Prostate gland (tissue), 2 donors: ENCODE results near the gene FAM184B. TPM values are rescaled to one million over a fixed set of nuclear protein-coding genes. Genes with fewer than 3 reads are reported as not detected.

Source experiments
- DNase-seq: peaks from one replicate; pipeline ENCODE4 v3.0.0-alpha.2; 2019; ENCODE audit warnings: low spot score
- H3K27ac ChIP-seq, 2 donors: fragments of 200-600 bp; sonication (generic); 2 replicates each; pipeline ENCODE4 v1.5.1; 2017 to 2019
- H3K27me3 ChIP-seq: fragments of 200-600 bp; sonication (generic); replicated peaks from 2 replicates; pipeline ENCODE4 v1.5.1; 2019; ENCODE audit not compliant: insufficient read depth
- H3K36me3 ChIP-seq, 2 donors: fragments of 200-600 bp; sonication (generic); 1 replicate in 1 of 2; 2 replicates in 1 of 2; pipeline versions ENCODE4 v1.5.1 to v1.8.1; 2017 to 2019
- H3K4me1 ChIP-seq: fragments of 200-600 bp; sonication (generic); replicated peaks from 2 replicates; pipeline ENCODE4 v1.5.1; 2019
- H3K4me3 ChIP-seq, 2 donors: fragments of 200-600 bp; sonication (generic); 2 replicates each; pipeline ENCODE4 v1.5.1; 2017 to 2019
- H3K9me3 ChIP-seq: fragments of 200-600 bp; sonication (generic); 2 replicates; pipeline ENCODE4 v1.5.1; 2017
- CTCF ChIP-seq, 4 experiments: fragments of 200-600 bp in 2 of 4; fragments of 450-650 bp in 2 of 4; sonication (generic) in 2 of 4; IDR thresholded peaks; 1 replicate in 3 of 4; 2 replicates in 1 of 4; pipeline ENCODE4 v1.5.1; 2016 to 2019; ENCODE audit warnings: antibody characterized with exemption in 4 of 4, mild to moderate bottlenecking in 2 of 4, moderate library complexity in 2 of 4
- POLR2A ChIP-seq: fragments of 450-650 bp; IDR thresholded peaks from one replicate; pipeline ENCODE4 v1.6.1; 2016; ENCODE audit warnings: antibody characterized with exemption, mild to moderate bottlenecking
- POLR2AphosphoS5 ChIP-seq: sonication (generic); formaldehyde crosslinking; IDR thresholded peaks from one replicate; pipeline ENCODE4 v1.6.1; 2017; ENCODE audit warnings: antibody characterized with exemption
- WGBS: methylation state at CpG from one replicate; pipeline ENCODE4 v1.1.5; 2018; 5-methylcytosine and 5-hydroxymethylcytosine counted together
- intact Hi-C: fragments of 100-400 bp; cut with DNase I; formaldehyde crosslinking; loops from one replicate; pipeline ENCODE4 v1.14.2; 2022
- total RNA-seq, 2 donors: library from RNA; depleted of rRNA; stranded (reverse); fragments of >200 nt; gene quantifications; one replicate each; pipeline ENCODE4 v1.1.0, GENCODE V29; 2016

Gene FAM184B
- total RNA-seq, 2 donors from 2014 or later, result 0.09 to 0.34 TPM

GRCh38 chr4:17778431-17778830, 3.0 kb downstream of the FAM184B start:
- Histone ChIP-seq H3K27me3 (no peaks in the 10 kb centered on the region), H3K36me3 (no peaks in the 10 kb centered on the region), H3K9me3 (no peaks in the 10 kb centered on the region), H3K27ac (no peak overlapping the region), H3K4me1 (peaks cover 5% of the 10 kb centered on the region), H3K4me3 (no peak overlapping the region)
- no peak for TF ChIP-seq POLR2A
- TF ChIP-seq POLR2AphosphoS5, result no peak
- no peak for TF ChIP-seq CTCF (IDR thresholded peaks at IDR 0.05)
- 96% methylated on average over 3 of the region's 3 CpGs for WGBS
- intact Hi-C loops, result no loop called here
- no peak for DNase-seq

GRCh38 chr4:17773135-17773698, 8.2 kb downstream of the FAM184B start:
- no peaks in the 10 kb centered on the region for H3K9me3 ChIP-seq
- H3K4me3 ChIP-seq, result no peak overlapping the region
- peaks cover 2% of the 10 kb centered on the region for H3K27me3 ChIP-seq
- 87% methylated on average over 10 of the region's 10 CpGs for WGBS
- no peak overlapping the region for H3K27ac ChIP-seq
- intact Hi-C loops, result no loop called here
- H3K36me3 ChIP-seq, result no peaks in the 10 kb centered on the region
- no peaks in the 10 kb centered on the region for H3K4me1 ChIP-seq
- TF ChIP-seq POLR2A, result no peak
- TF ChIP-seq CTCF (IDR thresholded peaks at IDR 0.05), result no peak
- no peak for DNase-seq

- DNase-seq, result no peak
- WGBS, result 31% methylated on average over 8 of the region's 8 CpGs
- no peaks in the 10 kb centered on the region for H3K4me1 ChIP-seq
- no peaks in the 10 kb centered on the region for H3K36me3 ChIP-seq
- TF ChIP-seq POLR2AphosphoS5, result no peak
- TF ChIP-seq CTCF (IDR thresholded peaks at IDR 0.05), result no peak
- TF ChIP-seq POLR2A, result no peak
- no peak overlapping the region for H3K27ac ChIP-seq
- peaks cover 2% of the 10 kb centered on the region for H3K27me3 ChIP-seq
- no peak overlapping the region for H3K4me3 ChIP-seq
- no peaks in the 10 kb centered on the region for H3K9me3 ChIP-seq
- intact Hi-C loops, result no loop called here
Observed at GRCh38 chr4:17771284-17771908, 10.0 kb downstream of the FAM184B start.

- no peak overlapping the region for H3K27ac ChIP-seq
- intact Hi-C loops, result no loop called here
- WGBS, result 68% methylated on average over 4 of the region's 4 CpGs
Observed at GRCh38 chr4:17770845-17771244, 10.6 kb downstream of the FAM184B start.

More at GRCh38 chr4:17770845-17771244, 10.6 kb downstream of the FAM184B start:
- H3K9me3 ChIP-seq, result no peaks in the 10 kb centered on the region
- H3K4me3 ChIP-seq, result no peak overlapping the region
- H3K36me3 ChIP-seq, result no peaks in the 10 kb centered on the region
- DNase-seq, result no peak
- TF ChIP-seq POLR2A (no peak), POLR2AphosphoS5 (no peak), CTCF (IDR thresholded peaks at IDR 0.05) (no peak)
- H3K27me3 ChIP-seq, result peaks cover 2% of the 10 kb centered on the region
- H3K4me1 ChIP-seq, result no peaks in the 10 kb centered on the region
